ENCODE measurements around the gene SLC12A3. TPM values are rescaled to one million over a fixed set of nuclear protein-coding genes. Genes with fewer than 3 reads are reported as not detected.

SLC12A3 gene
- total RNA-seq, result not detected

DNA sequence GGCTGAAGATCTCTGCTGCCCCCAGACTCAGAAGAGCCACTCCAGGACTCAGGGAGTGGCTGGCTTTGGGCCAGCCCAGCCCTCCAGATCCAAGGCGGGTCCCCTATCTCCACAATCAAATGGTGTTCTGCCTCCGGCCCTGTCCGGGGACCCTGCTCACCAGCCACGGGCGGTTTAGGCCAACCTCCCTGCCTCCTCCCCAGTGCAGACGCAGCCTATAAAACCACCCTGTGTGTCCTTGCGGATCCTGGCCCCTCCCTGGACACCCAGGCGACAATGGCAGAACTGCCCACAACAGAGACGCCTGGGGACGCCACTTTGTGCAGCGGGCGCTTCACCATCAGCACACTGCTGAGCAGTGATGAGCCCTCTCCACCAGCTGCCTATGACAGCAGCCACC, at the start of gene SLC12A3:
Gene SLC12A3, plus strand, starts transcription at position 248 of the 400 bp plus-strand sequence. Its CDS starts 29 bp downstream, at position 277.
- Mint-ChIP-seq H3K9me3 (no peaks in the 10 kb centered on the region), H3K36me3 (ENCODE audit: insufficient read depth in 2 of 2) (no peaks in the 10 kb centered on the region), H3K4me3 (no peak within 1 kb of the TSS), H3K27me3 (ENCODE audit: low read depth) (no peaks in the 10 kb centered on the region), H3K27ac (no peak within 1 kb of the TSS), H3K4me1 (ENCODE audit: low read depth) (peaks cover 27% of the 10 kb centered on the region)
- DNase-seq (no peak), ATAC-seq (replicated peaks in 1 of 2) (no peak)

DNA sequence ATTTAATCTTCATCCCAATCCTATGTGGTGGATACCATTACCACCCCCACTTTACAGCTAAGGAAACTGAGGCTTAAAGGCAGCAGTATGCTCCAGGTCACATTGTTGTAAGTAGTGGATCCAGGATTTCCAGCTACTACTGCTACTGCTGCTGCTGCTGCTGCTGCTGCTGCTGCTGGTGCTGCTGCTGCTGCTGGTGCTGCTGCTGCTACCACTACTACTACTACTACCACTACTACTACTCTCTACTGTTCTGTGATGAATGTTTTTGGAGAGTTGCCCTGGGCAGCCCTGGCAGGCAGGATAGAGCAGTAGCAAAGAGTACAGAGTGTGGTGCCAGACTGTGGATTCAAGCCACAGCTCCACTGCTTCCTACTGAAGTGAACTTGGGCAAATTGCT, 49.3 kb upstream of the SLC12A3 start:
- Mint-ChIP-seq H3K27ac (no peak overlapping the region), H3K36me3 (ENCODE audit: insufficient read depth in 2 of 2) (peaks cover 3 to 7% of the 10 kb centered on the region in 2 donors), H3K9me3 (no peaks in the 10 kb centered on the region), H3K27me3 (ENCODE audit: low read depth) (no peaks in the 10 kb centered on the region), H3K4me3 (no peak overlapping the region), H3K4me1 (ENCODE audit: low read depth) (no peaks in the 10 kb centered on the region)
- no peak for DNase-seq
- ATAC-seq (replicated peaks in 1 of 2), result no peak

DNA sequence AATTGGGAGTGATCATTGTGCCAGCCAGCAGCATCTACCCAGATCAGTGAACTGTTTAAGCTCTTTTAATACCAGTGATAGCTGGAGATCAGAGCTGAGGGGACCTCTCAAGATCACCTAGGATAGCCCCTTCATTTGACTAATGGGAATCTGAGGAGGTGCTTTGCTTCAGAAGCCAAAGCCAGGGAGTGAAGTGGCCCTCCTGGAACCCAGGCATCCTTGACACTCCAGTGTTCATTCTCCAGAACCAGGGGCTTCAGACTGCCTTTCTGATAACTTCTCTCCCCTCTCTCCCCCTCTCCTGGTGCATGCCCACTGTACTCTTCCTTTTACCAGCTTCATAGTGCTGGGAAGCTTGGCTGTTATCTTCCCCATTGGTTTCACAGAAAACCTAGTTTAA, 48.0 kb upstream of the SLC12A3 start:
- no peak for DNase-seq
- H3K9me3 Mint-ChIP-seq, result no peaks in the 10 kb centered on the region
- ATAC-seq (replicated peaks in 1 of 2), result no peak

GRCh38 chr16:56817938-56818337, 47.1 kb upstream of the SLC12A3 start:
- no peak for ATAC-seq (replicated peaks in 1 of 2)
- Mint-ChIP-seq H3K36me3 (ENCODE audit: insufficient read depth in 2 of 2) (peaks cover 5 to 13% of the 10 kb centered on the region in 2 donors), H3K27ac (no peak overlapping the region)

More for the DNA sequence above, 48.0 kb upstream of the SLC12A3 start:
- Mint-ChIP-seq H3K4me1 (ENCODE audit: low read depth) (no peaks in the 10 kb centered on the region), H3K36me3 (ENCODE audit: insufficient read depth in 2 of 2) (peaks cover 5 to 13% of the 10 kb centered on the region in 2 donors), H3K27ac (peak overlapping the region; percentile 68), H3K4me3 (no peak overlapping the region), H3K27me3 (ENCODE audit: low read depth) (no peaks in the 10 kb centered on the region)

GRCh38 chr16:56823081-56823733, 41.8 kb upstream of the SLC12A3 start:
- H3K27me3 Mint-ChIP-seq (ENCODE audit: low read depth), result no peaks in the 10 kb centered on the region
- H3K4me1 Mint-ChIP-seq (ENCODE audit: low read depth), result no peaks in the 10 kb centered on the region
- peaks cover 5 to 20% of the 10 kb centered on the region in 2 donors for H3K36me3 Mint-ChIP-seq (ENCODE audit: insufficient read depth in 2 of 2)
- H3K4me3 Mint-ChIP-seq, result no peak overlapping the region
- DNase-seq, result no peak
- no peak for ATAC-seq (replicated peaks in 1 of 2)
- no peaks in the 10 kb centered on the region for H3K9me3 Mint-ChIP-seq
- H3K27ac Mint-ChIP-seq, result no peak overlapping the region

More at GRCh38 chr16:56817938-56818337, 47.1 kb upstream of the SLC12A3 start:
- DNase-seq, result no peak
- H3K4me3 Mint-ChIP-seq, result no peak overlapping the region
- no peaks in the 10 kb centered on the region for H3K27me3 Mint-ChIP-seq (ENCODE audit: low read depth)
- no peaks in the 10 kb centered on the region for H3K9me3 Mint-ChIP-seq
- no peaks in the 10 kb centered on the region for H3K4me1 Mint-ChIP-seq (ENCODE audit: low read depth)

GRCh38 chr16:56824331-56824730, 40.7 kb upstream of the SLC12A3 start:
- H3K9me3 Mint-ChIP-seq, result no peaks in the 10 kb centered on the region
- ATAC-seq (replicated peaks in 1 of 2), result no peak
- no peak overlapping the region for H3K4me3 Mint-ChIP-seq
- peaks cover 5 to 20% of the 10 kb centered on the region in 2 donors for H3K36me3 Mint-ChIP-seq (ENCODE audit: insufficient read depth in 2 of 2)
- no peaks in the 10 kb centered on the region for H3K4me1 Mint-ChIP-seq (ENCODE audit: low read depth)
- DNase-seq, result no peak
- H3K27ac Mint-ChIP-seq, result no peak overlapping the region
- no peaks in the 10 kb centered on the region for H3K27me3 Mint-ChIP-seq (ENCODE audit: low read depth)

DNA sequence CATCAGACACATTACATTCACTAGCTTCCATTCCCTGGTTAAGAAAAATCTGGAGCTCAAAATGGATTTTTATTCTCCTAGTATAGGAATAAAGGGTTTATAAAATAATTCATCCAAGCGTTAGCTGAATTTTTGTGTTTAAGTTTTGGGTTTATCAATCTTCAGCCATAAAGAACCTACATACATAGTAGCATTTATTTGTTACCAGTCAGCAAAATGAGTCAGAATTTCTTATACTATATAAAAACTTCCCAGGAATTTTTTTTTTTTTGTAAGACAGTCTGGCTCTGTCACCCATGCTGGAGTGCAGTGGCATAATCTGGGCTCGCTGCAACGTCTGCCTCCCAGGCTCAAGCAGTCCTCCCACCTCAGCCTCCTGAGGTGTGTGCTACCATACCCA, 40.2 kb upstream of the SLC12A3 start:
- H3K9me3 Mint-ChIP-seq, result no peaks in the 10 kb centered on the region
- no peaks in the 10 kb centered on the region for H3K27me3 Mint-ChIP-seq (ENCODE audit: low read depth)
- peaks cover 3 to 17% of the 10 kb centered on the region in 2 donors for H3K36me3 Mint-ChIP-seq (ENCODE audit: insufficient read depth in 2 of 2)
- H3K4me1 Mint-ChIP-seq (ENCODE audit: low read depth), result no peaks in the 10 kb centered on the region
- H3K4me3 Mint-ChIP-seq, result no peak overlapping the region
- ATAC-seq (replicated peaks in 1 of 2), result no peak
- no peak overlapping the region for H3K27ac Mint-ChIP-seq
- no peak for DNase-seq

- Mint-ChIP-seq H3K36me3 (ENCODE audit: insufficient read depth in 2 of 2) (peaks cover 2 to 13% of the 10 kb centered on the region in 2 donors), H3K4me3 (no peak overlapping the region), H3K9me3 (no peaks in the 10 kb centered on the region), H3K27ac (no peak overlapping the region), H3K4me1 (ENCODE audit: low read depth) (no peaks in the 10 kb centered on the region), H3K27me3 (ENCODE audit: low read depth) (no peaks in the 10 kb centered on the region)
- no peak for ATAC-seq (replicated peaks in 1 of 2)
- no peak for DNase-seq
Observed at GRCh38 chr16:56825826-56826225, 39.2 kb upstream of the SLC12A3 start.

DNA sequence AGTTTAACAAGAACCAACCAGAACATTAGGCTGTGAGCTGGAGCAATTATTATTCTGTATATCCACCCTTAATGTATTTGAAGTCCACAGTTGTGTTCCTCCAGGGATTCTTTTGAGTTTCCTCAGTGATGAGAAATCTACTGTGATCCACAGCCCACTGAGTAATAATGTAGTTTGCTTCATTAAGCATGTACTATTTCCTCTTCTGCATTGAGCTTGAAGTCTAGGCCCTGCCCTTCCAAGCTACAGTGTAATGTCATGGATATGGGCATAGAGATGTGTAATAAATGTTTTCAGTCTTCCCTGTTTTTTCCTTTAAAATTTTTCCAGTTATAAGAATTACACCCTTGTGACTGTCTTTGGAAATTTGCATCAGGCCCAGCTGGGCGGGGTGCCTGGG, 36.4 kb upstream of the SLC12A3 start:
- Mint-ChIP-seq H3K4me1 (ENCODE audit: low read depth) (peaks cover 14% of the 10 kb centered on the region), H3K27me3 (ENCODE audit: low read depth) (no peaks in the 10 kb centered on the region), H3K9me3 (no peaks in the 10 kb centered on the region), H3K4me3 (no peak overlapping the region), H3K27ac (no peak overlapping the region), H3K36me3 (ENCODE audit: insufficient read depth in 2 of 2) (peaks cover 2 to 11% of the 10 kb centered on the region in 2 donors)
- ATAC-seq (replicated peaks in 1 of 2) (no peak), DNase-seq (no peak)

- Mint-ChIP-seq H3K36me3 (ENCODE audit: insufficient read depth in 2 of 2) (peaks cover 2 to 9% of the 10 kb centered on the region in 2 donors), H3K4me3 (no peak overlapping the region), H3K27me3 (ENCODE audit: low read depth) (no peaks in the 10 kb centered on the region), H3K9me3 (no peaks in the 10 kb centered on the region), H3K4me1 (ENCODE audit: low read depth) (peaks cover 14% of the 10 kb centered on the region), H3K27ac (no peak overlapping the region)
- no peak for ATAC-seq (replicated peaks in 1 of 2)
- no peak for DNase-seq
Observed at GRCh38 chr16:56830669-56831068, 34.3 kb upstream of the SLC12A3 start.

DNA sequence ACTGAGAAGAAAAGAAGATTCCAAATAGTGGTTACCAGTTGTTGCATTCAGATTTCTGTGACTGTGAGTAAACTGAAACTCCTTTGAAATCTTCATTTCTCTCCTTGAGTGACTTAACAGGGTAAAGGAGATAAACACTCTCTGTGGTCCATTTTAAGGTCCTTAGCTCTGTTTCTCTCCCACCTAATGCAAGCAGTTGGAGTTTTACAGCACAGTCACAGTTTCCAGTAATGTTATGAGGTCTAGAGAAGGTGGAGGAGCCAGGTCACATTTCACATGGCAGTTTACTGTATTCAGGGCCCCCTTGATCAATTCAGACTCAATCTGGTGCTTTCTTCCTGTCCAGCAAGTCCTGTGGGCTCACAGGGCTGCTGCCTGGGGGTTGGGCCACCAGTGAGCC, 32.2 kb upstream of the SLC12A3 start:
- peak; percentile 84 to 87 for ATAC-seq (replicated peaks in 1 of 2)
- H3K4me3 Mint-ChIP-seq, result no peak overlapping the region
- H3K27ac Mint-ChIP-seq, result peak overlapping the region; percentile 61
- H3K27me3 Mint-ChIP-seq (ENCODE audit: low read depth), result no peaks in the 10 kb centered on the region
- peaks cover 14% of the 10 kb centered on the region for H3K4me1 Mint-ChIP-seq (ENCODE audit: low read depth)
- DNase-seq, result no peak
- H3K9me3 Mint-ChIP-seq, result no peaks in the 10 kb centered on the region
- peaks cover 2 to 5% of the 10 kb centered on the region in 2 donors for H3K36me3 Mint-ChIP-seq (ENCODE audit: insufficient read depth in 2 of 2)

DNA sequence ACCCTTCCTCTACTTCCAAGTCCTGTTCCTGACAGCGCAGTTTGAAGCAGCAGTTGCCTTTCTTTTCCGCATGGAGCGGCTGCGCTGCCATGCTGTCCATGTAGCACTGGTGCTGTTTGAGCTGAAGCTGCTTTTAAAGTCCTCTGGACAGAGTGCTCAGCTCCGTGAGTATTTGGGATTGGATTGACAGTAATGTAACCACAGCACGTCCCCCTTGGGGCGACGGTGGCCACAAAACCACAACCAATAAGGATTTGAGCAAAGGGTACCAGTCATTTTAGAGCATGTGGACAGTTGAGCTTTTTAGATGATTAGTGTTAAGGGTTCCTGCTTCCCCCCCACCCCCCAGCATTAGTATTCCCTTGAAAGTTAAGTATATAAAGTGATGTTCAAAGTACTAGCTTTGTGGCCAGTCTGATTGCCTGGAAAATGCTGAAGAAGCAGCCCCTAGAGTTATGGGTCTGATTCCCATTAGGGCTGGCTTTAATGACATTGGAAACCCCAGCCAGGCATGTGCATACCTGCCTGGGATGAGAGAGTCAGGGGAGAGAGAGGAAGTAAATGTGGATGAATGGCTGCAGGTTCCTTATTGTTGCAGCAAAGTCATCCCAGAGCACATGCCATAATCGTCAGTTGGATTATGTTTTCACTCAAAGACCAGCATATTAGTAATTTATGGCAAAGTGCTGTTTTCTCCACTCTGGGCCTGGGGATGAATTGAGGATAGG, 31.6 kb upstream of the SLC12A3 start:
- ATAC-seq (replicated peaks in 1 of 2), result peak; percentile 22 to 47
- Mint-ChIP-seq H3K9me3 (no peaks in the 10 kb centered on the region), H3K27ac (peak overlapping the region; percentile 20), H3K36me3 (ENCODE audit: insufficient read depth in 2 of 2) (peaks cover 2 to 5% of the 10 kb centered on the region in 2 donors), H3K4me3 (no peak overlapping the region), H3K27me3 (ENCODE audit: low read depth) (no peaks in the 10 kb centered on the region), H3K4me1 (ENCODE audit: low read depth) (peaks cover 14% of the 10 kb centered on the region)
- no peak for DNase-seq

DNA sequence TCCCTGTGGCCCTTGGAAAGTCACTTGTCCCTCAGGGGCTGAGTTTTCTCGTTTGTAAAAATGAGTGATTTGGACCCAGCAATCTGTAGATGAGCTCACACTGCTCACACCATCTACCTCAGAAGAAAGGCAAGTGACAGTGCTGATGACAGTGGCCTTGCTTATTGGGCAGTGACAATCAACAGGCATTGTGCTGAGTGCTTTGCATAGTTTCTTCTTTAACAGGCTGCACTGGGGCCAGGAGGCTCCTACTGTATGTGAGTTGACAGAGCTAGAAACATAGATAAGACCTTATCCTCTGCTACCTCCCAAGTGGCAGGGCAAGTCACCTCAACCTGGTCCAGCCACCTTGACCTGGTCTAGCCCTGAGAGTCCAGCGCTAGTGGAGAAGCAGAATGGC, 29.7 kb upstream of the SLC12A3 start:
- no peaks in the 10 kb centered on the region for H3K9me3 Mint-ChIP-seq
- H3K27ac Mint-ChIP-seq, result no peak overlapping the region
- no peaks in the 10 kb centered on the region for H3K27me3 Mint-ChIP-seq (ENCODE audit: low read depth)
- peaks cover 14% of the 10 kb centered on the region for H3K4me1 Mint-ChIP-seq (ENCODE audit: low read depth)
- no peak overlapping the region for H3K4me3 Mint-ChIP-seq
- ATAC-seq (replicated peaks in 1 of 2) (no peak), DNase-seq (no peak)
- H3K36me3 Mint-ChIP-seq (ENCODE audit: insufficient read depth in 2 of 2), result peaks cover 2 to 11% of the 10 kb centered on the region in 2 donors
